ENCODE results near the gene IL2RA. TPM values are rescaled to one million over a fixed set of nuclear protein-coding genes. Genes with fewer than 3 reads are reported as not detected.
A peak's percentile ranks its signal among the peaks of the same experiment; 100 is the strongest.

IL2RA gene
- total RNA-seq, 1 experiment from 2014 or later, result not detected

GRCh38 chr10:6009961-6010360, 52.2 kb downstream of the IL2RA start:
- intact Hi-C loops (cut with micrococcal nuclease; ENCODE audit: unreplicated experiment), result loop anchor here (5.0 kb wide), 1 partner anchor 63 kb away; no protein-coding TSS in a partner anchor
- BruUV-seq (replicated peaks), result no TSS peak
- H3K27ac ChIP-seq (ENCODE audit: low read depth, low read length, poor library complexity, severe bottlenecking), result no peak overlapping the region
- ChIA-PET CTCF (no interaction called here), POLR2A (ENCODE audit: low non-redundant PET) (no interaction called here)
- H3K4me3 ChIP-seq (ENCODE audit: low read depth, low read length, poor library complexity, severe bottlenecking), result no peak overlapping the region
- no peak for DNase-seq (ENCODE audit: low spot score)
- no peaks in the 10 kb centered on the region for H3K36me3 ChIP-seq (ENCODE audit: insufficient read depth, low read length, poor library complexity, severe bottlenecking)
- TF ChIP-seq, protein P1, sequence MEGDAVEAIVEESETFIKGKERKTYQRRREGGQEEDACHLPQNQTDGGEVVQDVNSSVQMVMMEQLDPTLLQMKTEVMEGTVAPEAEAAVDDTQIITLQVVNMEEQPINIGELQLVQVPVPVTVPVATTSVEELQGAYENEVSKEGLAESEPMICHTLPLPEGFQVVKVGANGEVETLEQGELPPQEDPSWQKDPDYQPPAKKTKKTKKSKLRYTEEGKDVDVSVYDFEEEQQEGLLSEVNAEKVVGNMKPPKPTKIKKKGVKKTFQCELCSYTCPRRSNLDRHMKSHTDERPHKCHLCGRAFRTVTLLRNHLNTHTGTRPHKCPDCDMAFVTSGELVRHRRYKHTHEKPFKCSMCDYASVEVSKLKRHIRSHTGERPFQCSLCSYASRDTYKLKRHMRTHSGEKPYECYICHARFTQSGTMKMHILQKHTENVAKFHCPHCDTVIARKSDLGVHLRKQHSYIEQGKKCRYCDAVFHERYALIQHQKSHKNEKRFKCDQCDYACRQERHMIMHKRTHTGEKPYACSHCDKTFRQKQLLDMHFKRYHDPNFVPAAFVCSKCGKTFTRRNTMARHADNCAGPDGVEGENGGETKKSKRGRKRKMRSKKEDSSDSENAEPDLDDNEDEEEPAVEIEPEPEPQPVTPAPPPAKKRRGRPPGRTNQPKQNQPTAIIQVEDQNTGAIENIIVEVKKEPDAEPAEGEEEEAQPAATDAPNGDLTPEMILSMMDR (conservative IDR thresholded peaks at IDR 0.05; ENCODE audit: low read depth, low read length), result no peak
- TF ChIP-seq EZH2 (IDR thresholded peaks at IDR 0.05; ENCODE audit: borderline replicate concordance, low read depth, low read length, poor library complexity, severe bottlenecking), result no peak
- H3K4me1 ChIP-seq (ENCODE audit: insufficient read depth, low read length, poor library complexity, severe bottlenecking), result no peaks in the 10 kb centered on the region
- H3K9me3 ChIP-seq (ENCODE audit: low read depth, low read length, poor library complexity, severe bottlenecking), result no peaks in the 10 kb centered on the region
- no peaks in the 10 kb centered on the region for H3K27me3 ChIP-seq (replicated peaks; ENCODE audit: insufficient read depth, low read depth, low read length, poor library complexity)

- POLR2A ChIA-PET (ENCODE audit: low non-redundant PET), result no interaction called here
- Histone ChIP-seq H3K4me1 (ENCODE audit: insufficient read depth, low read length, poor library complexity, severe bottlenecking) (no peaks in the 10 kb centered on the region), H3K9me3 (ENCODE audit: low read depth, low read length, poor library complexity, severe bottlenecking) (no peaks in the 10 kb centered on the region), H3K4me3 (ENCODE audit: low read depth, low read length, poor library complexity, severe bottlenecking) (peak overlapping the region; percentile 14), H3K27ac (ENCODE audit: low read depth, low read length, poor library complexity, severe bottlenecking) (no peak overlapping the region), H3K36me3 (ENCODE audit: insufficient read depth, low read length, poor library complexity, severe bottlenecking) (no peaks in the 10 kb centered on the region), H3K27me3 (replicated peaks; ENCODE audit: insufficient read depth, low read depth, low read length, poor library complexity) (no peaks in the 10 kb centered on the region)
- intact Hi-C loops (cut with micrococcal nuclease; ENCODE audit: unreplicated experiment), result no loop called here
- BruUV-seq (replicated peaks), result no TSS peak
- CTCF ChIA-PET, result no interaction called here
- no peak for DNase-seq (ENCODE audit: low spot score)
- TF ChIP-seq, protein P1 (conservative IDR thresholded peaks at IDR 0.05; ENCODE audit: low read depth, low read length), result no peak
- no peak for TF ChIP-seq EZH2 (IDR thresholded peaks at IDR 0.05; ENCODE audit: borderline replicate concordance, low read depth, low read length, poor library complexity, severe bottlenecking)
Measured at GRCh38 chr10:6009150-6009549, 53.0 kb downstream of the IL2RA start.

GRCh38 chr10:6008497-6009142, 53.5 kb downstream of the IL2RA start:
- DNase-seq (ENCODE audit: low spot score), result no peak
- Histone ChIP-seq H3K27ac (ENCODE audit: low read depth, low read length, poor library complexity, severe bottlenecking) (no peak overlapping the region), H3K36me3 (ENCODE audit: insufficient read depth, low read length, poor library complexity, severe bottlenecking) (no peaks in the 10 kb centered on the region), H3K4me3 (ENCODE audit: low read depth, low read length, poor library complexity, severe bottlenecking) (peak overlapping the region; percentile 14), H3K9me3 (ENCODE audit: low read depth, low read length, poor library complexity, severe bottlenecking) (no peaks in the 10 kb centered on the region), H3K4me1 (ENCODE audit: insufficient read depth, low read length, poor library complexity, severe bottlenecking) (no peaks in the 10 kb centered on the region), H3K27me3 (replicated peaks; ENCODE audit: insufficient read depth, low read depth, low read length, poor library complexity) (no peaks in the 10 kb centered on the region)
- ChIA-PET CTCF (no interaction called here), POLR2A (ENCODE audit: low non-redundant PET) (no interaction called here)
- no TSS peak for BruUV-seq (replicated peaks)
- no peak for TF ChIP-seq EZH2 (IDR thresholded peaks at IDR 0.05; ENCODE audit: borderline replicate concordance, low read depth, low read length, poor library complexity, severe bottlenecking)
- TF ChIP-seq, protein P1 (conservative IDR thresholded peaks at IDR 0.05; ENCODE audit: low read depth, low read length), result no peak
- intact Hi-C loops (cut with micrococcal nuclease; ENCODE audit: unreplicated experiment), result no loop called here

Data from A673 (cell line).